IMR-90 (cell line): ENCODE results near the gene LILRA1. TPM values are rescaled to one million over a fixed set of nuclear protein-coding genes. Genes with fewer than 3 reads are reported as not detected.

ENCODE experiments used
- ATAC-seq: fragments of 200-7000 bp; cut with Tn5 transposase; 2 replicates; pipeline ENCODE4 v1.9.1; 2020; ENCODE audit warnings: low read depth, mild to moderate bottlenecking, moderate library complexity
- BruUV-seq: library from RNA; stranded (reverse); fragments of 400-500 nt; replicated peaks from 2 replicates; lab custom pipeline; 2021; lab: Mats Ljungman, UMichigan
- CTCF ChIA-PET: fragments of 300-600 bp; formaldehyde crosslinking; extraction: SDS; loops from one replicate; lab custom pipeline; 2021; ENCODE audit warnings: antibody characterized with exemption; lab: Yijun Ruan, JAX
- POLR2A ChIA-PET: fragments of 300-600 bp; sonication (Branson Sonifier 250); formaldehyde crosslinking; loops from one replicate; lab custom pipeline; 2022; ENCODE audit warnings: antibody characterized with exemption; ENCODE audit not compliant: unreplicated experiment; lab: Charles Lee
- DNase-seq: peaks from one replicate; pipeline ENCODE4 v3.0.0; 2013
- H2AFZ ChIP-seq: replicated peaks from 2 replicates; pipeline ENCODE3; 2013; ENCODE audit warnings: low read length, mild to moderate bottlenecking; ENCODE audit not compliant: poor library complexity
- H2AK5ac ChIP-seq: 2 replicates; pipeline ENCODE4 v1.6.1; 2013; ENCODE audit warnings: low read depth, low read length, inconsistent platforms
- H2AK9ac ChIP-seq: replicated peaks from 2 replicates; pipeline ENCODE3; 2013; ENCODE audit warnings: mild to moderate bottlenecking, low read depth, low read length, moderate library complexity; ENCODE audit not compliant: poor library complexity
- H2BK120ac ChIP-seq: 2 replicates; pipeline ENCODE4 v1.6.1; 2013; ENCODE audit warnings: low read depth, low read length, inconsistent platforms
- H2BK15ac ChIP-seq: 3 replicates; pipeline ENCODE4 v1.6.1; 2013; ENCODE audit warnings: low read depth, low read length, inconsistent platforms
- H2BK20ac ChIP-seq: 2 replicates; pipeline ENCODE4 v1.6.1; 2013; ENCODE audit warnings: low read depth, mild to moderate bottlenecking, inconsistent platforms, low read length, moderate library complexity
- H2BK5ac ChIP-seq: 2 replicates; pipeline ENCODE4 v1.6.1; 2013; ENCODE audit warnings: mild to moderate bottlenecking, low read depth, low read length, inconsistent platforms; ENCODE audit not compliant: poor library complexity, severe bottlenecking
- H3K14ac ChIP-seq: replicated peaks from 2 replicates; pipeline ENCODE4 v1.6.1; 2013; ENCODE audit warnings: low read depth, low read length, inconsistent platforms
- H3K18ac ChIP-seq: 2 replicates; pipeline ENCODE4 v1.6.1; 2013; ENCODE audit warnings: low read depth, low read length, control low read depth
- H3K23ac ChIP-seq: 2 replicates; pipeline ENCODE4 v1.6.1; 2013; ENCODE audit warnings: low read depth, low read length, inconsistent platforms
- H3K27ac ChIP-seq: 2 replicates; pipeline ENCODE4 v1.5.1; 2013; ENCODE audit warnings: mild to moderate bottlenecking, control low read depth, low read length; ENCODE audit not compliant: insufficient read depth
- H3K27me3 ChIP-seq: 2 replicates; pipeline ENCODE4 v1.6.1; 2013; ENCODE audit warnings: low read length; ENCODE audit not compliant: control insufficient read depth, insufficient read depth
- H3K36me3 ChIP-seq: 2 replicates; pipeline ENCODE4 v1.6.1; 2013; ENCODE audit warnings: low read length, mixed read lengths; ENCODE audit not compliant: control insufficient read depth, insufficient read depth
- H3K4ac ChIP-seq: 2 replicates; pipeline ENCODE4 v1.6.1; 2013; ENCODE audit warnings: low read depth, low read length, inconsistent platforms
- H3K4me1 ChIP-seq: 2 replicates; pipeline ENCODE4 v1.6.1; 2013; ENCODE audit warnings: low read length, mixed read lengths; ENCODE audit not compliant: control insufficient read depth, insufficient read depth
- H3K4me2 ChIP-seq: 2 replicates; pipeline ENCODE4 v1.6.1; 2013; ENCODE audit warnings: low read depth, mild to moderate bottlenecking, control low read depth, low read length, moderate library complexity
- H3K4me3 ChIP-seq: 2 replicates; pipeline ENCODE4 v1.5.1; 2013; ENCODE audit warnings: low read depth, mild to moderate bottlenecking, control low read depth, low read length, moderate library complexity; ENCODE audit not compliant: insufficient read depth
- H3K56ac ChIP-seq: 2 replicates; pipeline ENCODE4 v1.6.1; 2013; ENCODE audit warnings: low read length, inconsistent platforms; ENCODE audit not compliant: insufficient read depth; ENCODE audit errors: extremely low read depth
- H3K79me1 ChIP-seq, 2 experiments: 2 replicates each; pipeline ENCODE4 v1.6.1; 2013; ENCODE audit warnings: low read length in 2 of 2, inconsistent platforms in 1 of 2, low read depth in 1 of 2
- H3K9ac ChIP-seq: 2 replicates; pipeline ENCODE4 v1.6.1; 2013; ENCODE audit warnings: low read depth, low read length, control low read depth
- H3K9me1 ChIP-seq: 2 replicates; pipeline ENCODE4 v1.6.1; 2013; ENCODE audit warnings: low read length, inconsistent platforms; ENCODE audit not compliant: insufficient read depth
- H3K9me3 ChIP-seq: 2 replicates; pipeline ENCODE4 v1.6.1; 2013; ENCODE audit warnings: low read length; ENCODE audit not compliant: control insufficient read depth, insufficient read depth
- H4K20me1 ChIP-seq: 2 replicates; pipeline ENCODE4 v1.6.1; 2013; ENCODE audit warnings: low read length, inconsistent platforms; ENCODE audit not compliant: insufficient read depth
- H4K5ac ChIP-seq: 2 replicates; pipeline ENCODE4 v1.6.1; 2013; ENCODE audit warnings: mild to moderate bottlenecking, low read depth, low read length, control low read depth
- H4K8ac ChIP-seq, 2 experiments: 2 replicates each; pipeline ENCODE4 v1.6.1; 2013; ENCODE audit warnings: low read depth in 2 of 2, low read length in 2 of 2, control low read depth in 1 of 2, inconsistent platforms in 1 of 2
- H4K91ac ChIP-seq: 2 replicates; pipeline ENCODE4 v1.6.1; 2013; ENCODE audit warnings: low read depth, low read length, inconsistent platforms; ENCODE audit not compliant: insufficient read depth
- ELK1 ChIP-seq: fragments of 150-350 bp; IDR thresholded peaks from 2 replicates; pipeline ENCODE4 v1.6.1; 2016; ENCODE audit warnings: low read depth, mild to moderate bottlenecking, low read length, moderate library complexity, borderline replicate concordance
- FOS ChIP-seq: fragments of 150-350 bp; IDR thresholded peaks from 2 replicates; pipeline ENCODE4 v1.6.1; 2016; ENCODE audit warnings: low read depth, low read length
- MAFK ChIP-seq: IDR thresholded peaks from 2 replicates; pipeline ENCODE4 v1.6.1; 2012; ENCODE audit warnings: low read depth, low read length, improper control_type of control experiment
- MAZ ChIP-seq: IDR thresholded peaks from 2 replicates; pipeline ENCODE4 v1.6.1; 2012; ENCODE audit warnings: low read depth, mild to moderate bottlenecking, low read length, improper control_type of control experiment, moderate library complexity, borderline replicate concordance
- NFE2L2 ChIP-seq: fragments of 150-350 bp; IDR thresholded peaks from 2 replicates; pipeline ENCODE4 v1.6.1; 2016; ENCODE audit warnings: low read depth, mild to moderate bottlenecking, low read length
- POLR2A ChIP-seq: IDR thresholded peaks from 2 replicates; pipeline ENCODE4 v1.6.1; 2012; ENCODE audit warnings: mild to moderate bottlenecking, low read depth, low read length
- RCOR1 ChIP-seq: IDR thresholded peaks from 2 replicates; pipeline ENCODE4 v1.6.1; 2012; ENCODE audit warnings: mild to moderate bottlenecking, low read length, improper control_type of control experiment; ENCODE audit not compliant: insufficient replicate concordance
- RFX5 ChIP-seq: IDR thresholded peaks from 2 replicates; pipeline ENCODE4 v1.8.0; 2012; ENCODE audit warnings: low read depth, mild to moderate bottlenecking, low read length, moderate library complexity
- WGBS, 2 experiments: methylation state at CpG; one replicate each; pipeline versions ENCODE4 v1.1.5 to v1.1.7; 2013; ENCODE audit warnings: missing lambda C conversion rate in 2 of 2; ENCODE audit not compliant: insufficient read length in 1 of 2; ENCODE audit errors: extremely low coverage in 2 of 2; 5-methylcytosine and 5-hydroxymethylcytosine counted together
- dilution Hi-C: fragments of 300-500 bp; cut with HindIII; formaldehyde crosslinking; loops from one replicate; pipeline ENCODE4 v1.14.3; 2018; ENCODE audit warnings: low sequenced_read_pairs; ENCODE audit not compliant: unreplicated experiment
- in situ Hi-C: fragments of 300-500 bp; cut with MboI; formaldehyde crosslinking; loops from 3 replicates; pipeline ENCODE4 v1.14.3; 2019; ENCODE audit warnings: low sequenced_read_pairs, inconsistent platforms, mixed read lengths
- intact Hi-C: fragments of 100-400 bp; cut with micrococcal nuclease; formaldehyde crosslinking; loops from 2 replicates; pipeline ENCODE4 v1.10.0; 2022
- polyA plus RNA-seq, 3 experiments: library from polyadenylated mRNA; depleted of rRNA; stranded (reverse); fragments of >200 nt; gene quantifications; 2 replicates each; pipeline ENCODE4 v1.2.3, GENCODE V29; 2012; ENCODE audit warnings: low replicate concordance in 1 of 3
- total RNA-seq: library from RNA; depleted of rRNA; stranded (reverse); fragments of >200 nt; gene quantifications from 2 replicates; pipeline ENCODE4 v1.2.3, GENCODE V29; 2012
- TF ChIP-seq, protein P1 (sequence below): conservative IDR thresholded peaks from 2 replicates; pipeline ENCODE4 v1.5.1; 2012; ENCODE audit warnings: mild to moderate bottlenecking, low read depth, low read length, improper control_type of control experiment

Gene LILRA1
- total and polyA plus RNA-seq, 2 of the 4 experiments (the other 2 are of a cell fraction) = not detected

DNA sequence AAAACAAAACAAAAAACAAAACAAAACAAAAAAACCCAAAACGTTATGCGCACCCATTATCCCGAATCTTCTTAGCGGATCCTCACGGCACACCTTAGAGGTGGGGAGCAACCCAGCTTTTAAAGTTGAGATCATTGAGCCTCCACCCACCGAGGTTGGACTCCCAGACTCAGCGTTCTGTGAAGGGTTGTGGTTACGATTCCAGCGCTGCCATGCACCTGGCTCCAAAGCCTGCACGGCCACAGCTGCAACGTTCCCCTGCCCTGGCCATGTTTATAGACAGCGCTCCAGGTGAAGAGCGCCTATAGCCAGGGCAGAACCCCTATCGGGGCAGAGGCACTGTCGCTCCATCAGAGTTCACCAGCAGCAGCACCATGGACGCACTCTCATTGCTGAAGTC lies 38.5 kb upstream of the LILRA1 start:
- ChIA-PET CTCF (no interaction called here), POLR2A (no interaction called here)
- no peak overlapping the region for H2AFZ ChIP-seq
- H3K4me3 ChIP-seq = no peak overlapping the region
- H4K5ac ChIP-seq = no peak overlapping the region
- no peak for DNase-seq
- peaks cover 30% of the 10 kb centered on the region for H3K9me3 ChIP-seq
- H2BK15ac ChIP-seq = no peak overlapping the region
- H3K4ac ChIP-seq = no peak overlapping the region
- H2BK20ac ChIP-seq = no peak overlapping the region
- no peaks in the 10 kb centered on the region for H3K4me1 ChIP-seq
- no peak overlapping the region for H2AK5ac ChIP-seq
- in situ Hi-C loops = no loop called here
- H3K36me3 ChIP-seq = no peaks in the 10 kb centered on the region
- H3K4me2 ChIP-seq = no peak overlapping the region
- no peak overlapping the region for H3K27ac ChIP-seq
- intact Hi-C loops = no loop called here
- H2AK9ac ChIP-seq = no peak overlapping the region
- no peak overlapping the region for H3K56ac ChIP-seq
- 76% methylated on average over 4 of the region's 16 CpGs; no CpG with 5 or more reads in 1 of the 2 experiments for WGBS, 2 experiments
- no peak overlapping the region for H3K23ac ChIP-seq
- H4K8ac ChIP-seq = no peak overlapping the region
- dilution Hi-C loops = no loop called here
- TF ChIP-seq FOS (no peak), MAFK (no peak), POLR2A (no peak), MAZ (no peak), RCOR1 (no peak), RFX5 (no peak), ELK1 (no peak), NFE2L2 (no peak)
- TF ChIP-seq, protein P1, sequence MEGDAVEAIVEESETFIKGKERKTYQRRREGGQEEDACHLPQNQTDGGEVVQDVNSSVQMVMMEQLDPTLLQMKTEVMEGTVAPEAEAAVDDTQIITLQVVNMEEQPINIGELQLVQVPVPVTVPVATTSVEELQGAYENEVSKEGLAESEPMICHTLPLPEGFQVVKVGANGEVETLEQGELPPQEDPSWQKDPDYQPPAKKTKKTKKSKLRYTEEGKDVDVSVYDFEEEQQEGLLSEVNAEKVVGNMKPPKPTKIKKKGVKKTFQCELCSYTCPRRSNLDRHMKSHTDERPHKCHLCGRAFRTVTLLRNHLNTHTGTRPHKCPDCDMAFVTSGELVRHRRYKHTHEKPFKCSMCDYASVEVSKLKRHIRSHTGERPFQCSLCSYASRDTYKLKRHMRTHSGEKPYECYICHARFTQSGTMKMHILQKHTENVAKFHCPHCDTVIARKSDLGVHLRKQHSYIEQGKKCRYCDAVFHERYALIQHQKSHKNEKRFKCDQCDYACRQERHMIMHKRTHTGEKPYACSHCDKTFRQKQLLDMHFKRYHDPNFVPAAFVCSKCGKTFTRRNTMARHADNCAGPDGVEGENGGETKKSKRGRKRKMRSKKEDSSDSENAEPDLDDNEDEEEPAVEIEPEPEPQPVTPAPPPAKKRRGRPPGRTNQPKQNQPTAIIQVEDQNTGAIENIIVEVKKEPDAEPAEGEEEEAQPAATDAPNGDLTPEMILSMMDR = no peak
- H2BK120ac ChIP-seq = no peak overlapping the region
- H2BK5ac ChIP-seq = no peak overlapping the region
- no peak overlapping the region for H4K91ac ChIP-seq
- no peaks in the 10 kb centered on the region for H3K9me1 ChIP-seq
- no peaks in the 10 kb centered on the region for H4K20me1 ChIP-seq
- H3K18ac ChIP-seq = no peak overlapping the region
- no peaks in the 10 kb centered on the region for H3K27me3 ChIP-seq
- ATAC-seq = no peak
- no peak overlapping the region for H3K9ac ChIP-seq
- no peak overlapping the region for H3K14ac ChIP-seq
- H3K79me1 ChIP-seq = no peaks in the 10 kb centered on the region
- BruUV-seq = no TSS peak
